ENCODE data around the gene SOX6.
"Not testable (repeated sequence)": the region's sequence is repeated elsewhere in the genome, so short reads cannot be mapped to it uniquely, and the experiment has no call there.

Gene SOX6

GRCh38 chr11:16095756-16096155 lies 260.6 kb downstream of the SOX6 start:
- DNase-seq (ENCODE audit: low read depth), result no peak

DNA sequence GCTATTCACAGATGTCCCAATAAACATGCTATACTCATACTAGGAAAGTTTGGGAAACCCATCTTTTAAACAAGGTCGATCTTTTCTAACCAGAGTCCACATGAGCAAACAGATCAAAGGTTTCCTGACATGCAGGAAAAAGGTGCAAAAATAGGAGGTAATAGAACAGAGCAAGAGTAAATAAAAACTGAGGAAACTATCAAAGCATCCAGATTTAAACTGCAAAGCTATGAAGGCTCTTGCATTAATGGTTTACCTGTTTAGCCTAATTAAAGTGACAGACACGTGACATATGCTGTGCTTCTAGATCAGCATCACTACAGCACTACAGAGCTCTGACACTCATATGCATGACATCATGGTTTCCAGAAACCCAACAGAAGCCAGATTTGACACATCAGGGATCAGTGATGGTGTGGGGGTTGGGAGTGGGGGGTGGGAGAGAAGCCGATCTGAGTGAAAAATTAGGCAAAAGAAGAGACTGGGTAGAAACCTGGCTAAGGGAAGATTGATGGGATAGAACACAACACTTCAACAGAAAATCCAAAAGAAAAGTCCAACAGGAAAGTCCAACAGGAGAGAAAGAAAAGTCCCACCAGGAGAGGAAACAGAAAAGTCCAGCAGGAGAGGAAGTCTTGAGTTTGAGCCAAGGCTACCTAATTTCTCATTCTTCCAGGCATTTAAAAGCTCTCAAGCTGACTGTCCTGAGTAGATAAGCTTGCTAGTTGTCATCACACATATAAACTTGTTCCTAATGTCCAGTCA lies 262.3 kb downstream of the SOX6 start:
- DNase-seq (ENCODE audit: low read depth), result no peak

DNA sequence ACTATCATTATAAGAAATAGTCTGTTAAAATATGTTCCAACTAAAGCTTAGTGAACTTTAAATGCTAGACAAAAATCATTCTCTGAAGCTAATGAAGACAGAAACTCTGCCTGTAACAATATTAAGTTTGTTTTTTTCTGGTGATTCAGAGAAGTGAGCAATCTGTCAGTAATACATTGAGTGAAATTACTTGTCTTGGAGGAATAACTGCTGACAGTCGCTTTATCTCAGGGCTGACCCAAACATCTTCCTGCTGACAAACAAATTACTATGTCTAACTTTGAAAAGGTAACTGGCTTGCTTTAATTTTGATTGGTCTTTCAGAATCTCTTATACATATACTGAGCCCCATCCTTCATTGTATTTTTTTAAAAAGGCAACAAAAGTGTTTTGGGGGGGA lies 264.5 kb downstream of the SOX6 start:
- peak; percentile 24 for DNase-seq (ENCODE audit: low read depth)

- no peak for DNase-seq (ENCODE audit: low read depth)
Observed at GRCh38 chr11:16089481-16089880, 266.9 kb downstream of the SOX6 start.

DNA sequence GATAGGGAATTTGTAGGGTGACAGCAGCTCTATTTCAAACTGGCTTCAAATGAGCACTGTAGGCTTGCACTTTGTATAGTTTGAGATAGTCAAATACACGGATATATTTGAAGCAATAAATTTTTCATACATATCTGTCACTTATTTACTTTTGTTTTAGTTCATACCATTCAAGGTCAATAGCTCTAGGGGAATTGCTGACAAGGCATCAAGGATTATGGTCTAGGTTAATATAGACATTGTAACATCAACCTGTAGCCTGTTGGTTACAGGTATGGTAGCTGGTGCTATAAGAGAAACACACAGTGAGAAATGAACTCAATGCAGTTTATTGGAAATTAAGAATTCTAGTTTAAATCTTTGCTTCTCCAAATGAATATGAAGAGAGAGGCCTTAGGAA lies 267.6 kb downstream of the SOX6 start:
- no peak for DNase-seq (ENCODE audit: low read depth)

GRCh38 chr11:16087886-16088285 lies 268.5 kb downstream of the SOX6 start:
- DNase-seq (ENCODE audit: low read depth), result no peak

GRCh38 chr11:16086229-16086819 lies 270.0 kb downstream of the SOX6 start:
- DNase-seq (ENCODE audit: low read depth), result no peak

DNA sequence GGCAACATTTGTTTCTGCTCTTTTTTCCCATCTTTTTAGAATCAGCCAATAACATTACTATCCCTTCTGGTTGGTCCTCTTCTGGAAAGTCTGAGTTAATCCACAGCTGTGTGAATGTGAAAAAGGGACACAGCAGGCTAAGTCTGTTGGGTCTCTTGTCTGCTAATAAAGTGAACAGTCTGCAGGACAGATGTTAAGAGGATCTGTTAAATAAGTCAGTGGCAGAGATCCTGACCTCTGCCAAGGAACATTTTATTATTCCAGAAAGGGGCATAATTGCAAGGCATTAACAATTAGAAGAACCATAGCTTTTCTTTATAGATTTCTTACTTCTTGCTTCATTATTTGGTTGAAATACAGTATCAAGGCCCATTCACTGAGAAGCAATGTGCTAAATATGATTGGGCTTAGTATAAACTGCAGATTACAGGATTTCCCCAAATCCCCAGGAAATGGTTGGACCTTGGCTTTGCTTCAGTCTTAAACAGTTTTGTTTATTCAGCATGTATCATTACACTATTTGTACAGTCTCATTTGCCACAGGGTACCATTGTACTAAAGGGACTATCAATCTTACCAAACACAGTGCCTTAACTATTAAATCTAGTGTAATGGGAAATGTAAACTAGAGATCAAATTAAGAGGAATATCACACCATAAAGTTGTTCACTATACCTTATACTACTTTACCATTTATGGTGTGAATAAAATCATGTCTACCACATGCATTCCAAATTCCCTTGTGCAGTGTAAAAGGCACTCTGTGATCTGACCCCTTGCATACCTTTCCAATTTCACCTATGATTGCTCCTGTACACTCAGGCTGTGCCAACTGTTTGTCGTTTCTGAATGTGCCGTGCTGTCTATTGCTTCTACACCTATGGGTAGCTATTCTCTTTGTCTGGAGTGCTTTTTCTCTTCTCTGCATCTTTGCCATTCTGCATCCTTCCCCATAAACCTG lies 274.0 kb downstream of the SOX6 start:
- DNase-seq (ENCODE audit: low read depth), result no peak

DNA sequence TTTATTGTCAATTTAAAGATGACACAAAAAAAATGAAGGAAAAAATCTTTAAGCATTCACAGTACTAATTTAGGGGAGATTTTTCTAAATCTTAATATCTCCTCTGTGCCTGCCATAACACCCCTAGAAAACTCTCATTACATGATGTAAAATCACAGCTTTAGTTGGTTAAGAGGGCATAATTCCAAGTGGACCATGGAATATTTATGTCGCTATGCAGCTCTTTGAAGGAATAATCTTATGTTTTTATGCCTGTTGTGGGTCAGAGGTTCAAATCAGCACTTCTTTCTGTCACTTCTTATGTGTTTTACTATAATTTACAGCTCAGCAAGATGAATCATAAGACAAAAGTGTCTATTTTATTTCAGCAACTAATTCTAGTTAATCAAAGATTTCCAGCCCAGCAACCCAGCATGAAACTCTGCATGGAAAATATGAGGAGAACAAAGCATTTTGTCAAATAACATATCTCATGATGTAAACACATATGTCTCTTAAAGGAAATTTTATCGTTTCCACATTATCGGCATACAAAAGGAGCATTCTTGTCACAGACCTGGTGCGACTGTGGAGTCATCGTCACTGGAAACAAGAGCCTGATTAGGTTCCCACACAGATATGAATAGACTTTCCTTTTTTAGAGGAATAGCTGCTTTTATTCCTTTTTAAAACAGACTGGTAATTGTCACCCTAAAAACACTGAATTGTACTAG lies 274.8 kb downstream of the SOX6 start:
- no peak for DNase-seq (ENCODE audit: low read depth)

- DNase-seq (ENCODE audit: low read depth), result no peak
Observed at GRCh38 chr11:16080688-16081381, 275.5 kb downstream of the SOX6 start.

DNA sequence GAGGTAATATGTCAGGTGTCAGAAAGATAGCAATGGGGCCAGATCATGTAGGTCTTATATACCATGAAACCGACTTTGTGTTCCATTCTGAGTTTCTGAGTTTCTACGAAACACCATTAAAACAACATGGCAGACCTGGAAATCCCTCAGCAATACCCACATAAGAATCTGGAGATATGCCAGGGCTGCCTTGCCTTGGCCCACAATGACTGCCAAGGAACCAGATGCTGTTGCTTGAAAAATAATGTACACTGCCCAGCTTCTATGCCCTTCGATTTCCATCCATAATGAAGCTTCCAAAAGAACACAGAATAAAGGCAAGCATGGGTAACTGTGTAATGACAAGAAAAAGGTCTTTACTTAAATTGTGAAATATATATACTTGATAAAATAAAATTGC lies 277.4 kb downstream of the SOX6 start:
- no peak for DNase-seq (ENCODE audit: low read depth)

- no peak for DNase-seq (ENCODE audit: low read depth)
Observed at GRCh38 chr11:16070573-16070972, 285.8 kb downstream of the SOX6 start.

DNA sequence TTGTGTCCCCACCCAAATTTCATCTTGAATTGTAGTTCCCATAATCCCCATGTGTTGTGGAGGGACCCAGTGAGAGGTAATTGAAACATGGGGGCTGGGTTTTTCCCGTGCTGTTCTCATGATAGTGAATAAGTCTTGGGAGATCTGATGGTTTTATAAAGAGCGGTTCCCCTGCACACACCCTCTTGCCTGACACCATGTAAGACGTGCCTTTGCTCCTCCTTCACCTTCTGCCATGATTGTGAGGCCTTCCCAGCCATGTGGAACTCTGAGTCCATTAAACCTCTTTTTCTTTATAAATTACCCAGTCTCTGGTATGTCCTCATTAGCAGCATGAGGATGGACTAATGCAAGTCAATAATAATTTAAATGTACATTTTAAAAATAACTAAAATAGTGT lies 289.1 kb downstream of the SOX6 start:
- not testable (repeated sequence) for DNase-seq (ENCODE audit: low read depth)

GRCh38 chr11:16059332-16059731 lies 297.0 kb downstream of the SOX6 start:
- DNase-seq (ENCODE audit: low read depth), result peak; percentile 9

GRCh38 chr11:16058671-16059070 lies 297.7 kb downstream of the SOX6 start:
- DNase-seq (ENCODE audit: low read depth), result no peak

GRCh38 chr11:16052750-16053149 lies 303.6 kb downstream of the SOX6 start:
- no peak for DNase-seq (ENCODE audit: low read depth)

- no peak for DNase-seq (ENCODE audit: low read depth)
Observed at GRCh38 chr11:16049611-16050010, 306.7 kb downstream of the SOX6 start.

GRCh38 chr11:16047073-16047472 lies 309.3 kb downstream of the SOX6 start:
- DNase-seq (ENCODE audit: low read depth), result no peak

- DNase-seq (ENCODE audit: low read depth), result no peak
Observed at GRCh38 chr11:16043617-16044016, 312.7 kb downstream of the SOX6 start.

GRCh38 chr11:16041207-16041606 lies 315.1 kb downstream of the SOX6 start:
- DNase-seq (ENCODE audit: low read depth), result no peak

- DNase-seq (ENCODE audit: low read depth), result no peak
Observed at GRCh38 chr11:16040151-16040550, 316.2 kb downstream of the SOX6 start.

- no peak for DNase-seq (ENCODE audit: low read depth)
Observed at GRCh38 chr11:16037179-16037578, 319.2 kb downstream of the SOX6 start.

All from stromal cell of bone marrow (primary cell).